ENCODE results near the gene TRIM24. TPM values are rescaled to one million over a fixed set of nuclear protein-coding genes. Genes with fewer than 3 reads are reported as not detected.

TRIM24 gene
- total RNA-seq, 2 donors from 2014 or later: 14.2 to 16.4 TPM

DNA sequence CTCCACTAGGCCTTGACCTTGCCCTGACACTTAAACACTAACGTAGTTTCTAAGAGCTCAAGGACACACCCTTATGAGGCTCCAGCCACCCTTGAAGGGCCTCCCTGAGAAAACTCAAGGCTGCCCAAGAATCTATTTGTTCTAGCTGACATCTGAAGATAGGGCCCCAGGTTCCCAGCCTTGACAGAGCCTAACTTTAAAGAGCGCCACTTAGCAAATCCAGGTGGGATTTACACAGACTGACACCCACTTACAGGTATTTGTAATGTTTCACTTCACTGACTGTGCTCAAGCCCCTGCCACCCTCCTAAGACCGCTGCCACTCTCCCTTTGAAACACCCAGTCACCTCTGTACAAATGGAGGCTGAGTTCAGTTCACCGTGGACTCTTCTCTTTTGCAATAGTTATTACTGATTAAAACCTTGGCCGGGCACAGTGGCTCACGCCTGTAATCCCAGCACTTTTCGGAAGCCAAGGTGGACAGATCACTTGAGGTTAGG is 150.7 kb downstream of the TRIM24 start:
- no peak for DNase-seq (ENCODE audit: low spot score)
- no peaks in the 10 kb centered on the region for H3K9me3 ChIP-seq
- H3K36me3 ChIP-seq: no peaks in the 10 kb centered on the region
- H3K27ac ChIP-seq: no peak overlapping the region
- no peak overlapping the region for H3K4me3 ChIP-seq
- no peaks in the 10 kb centered on the region for H3K4me1 ChIP-seq
- TF ChIP-seq, protein P1, sequence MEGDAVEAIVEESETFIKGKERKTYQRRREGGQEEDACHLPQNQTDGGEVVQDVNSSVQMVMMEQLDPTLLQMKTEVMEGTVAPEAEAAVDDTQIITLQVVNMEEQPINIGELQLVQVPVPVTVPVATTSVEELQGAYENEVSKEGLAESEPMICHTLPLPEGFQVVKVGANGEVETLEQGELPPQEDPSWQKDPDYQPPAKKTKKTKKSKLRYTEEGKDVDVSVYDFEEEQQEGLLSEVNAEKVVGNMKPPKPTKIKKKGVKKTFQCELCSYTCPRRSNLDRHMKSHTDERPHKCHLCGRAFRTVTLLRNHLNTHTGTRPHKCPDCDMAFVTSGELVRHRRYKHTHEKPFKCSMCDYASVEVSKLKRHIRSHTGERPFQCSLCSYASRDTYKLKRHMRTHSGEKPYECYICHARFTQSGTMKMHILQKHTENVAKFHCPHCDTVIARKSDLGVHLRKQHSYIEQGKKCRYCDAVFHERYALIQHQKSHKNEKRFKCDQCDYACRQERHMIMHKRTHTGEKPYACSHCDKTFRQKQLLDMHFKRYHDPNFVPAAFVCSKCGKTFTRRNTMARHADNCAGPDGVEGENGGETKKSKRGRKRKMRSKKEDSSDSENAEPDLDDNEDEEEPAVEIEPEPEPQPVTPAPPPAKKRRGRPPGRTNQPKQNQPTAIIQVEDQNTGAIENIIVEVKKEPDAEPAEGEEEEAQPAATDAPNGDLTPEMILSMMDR (IDR thresholded peaks at IDR 0.05): no peak
- no peaks in the 10 kb centered on the region for H3K27me3 ChIP-seq

DNA sequence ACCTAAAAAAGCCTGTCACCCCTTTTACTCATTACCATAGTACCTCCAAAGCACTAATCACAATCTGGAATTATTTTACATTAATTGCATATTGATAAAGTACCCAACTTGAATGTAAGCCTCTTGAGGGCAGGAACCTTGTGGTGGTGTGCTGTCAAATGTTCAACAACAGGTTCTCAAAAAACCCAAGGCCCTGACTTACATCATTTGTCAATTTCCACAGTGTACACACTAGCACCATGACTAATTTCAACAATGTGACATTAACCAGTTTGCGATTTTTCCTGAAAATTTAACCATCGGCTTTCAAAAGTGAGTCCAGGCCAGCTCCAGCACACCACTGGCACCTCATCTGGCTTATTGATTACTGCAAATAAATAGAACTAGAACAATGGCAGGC is 153.6 kb downstream of the TRIM24 start:
- DNase-seq (ENCODE audit: low spot score): no peak
- TF ChIP-seq, protein P1 (IDR thresholded peaks at IDR 0.05): no peak
- Histone ChIP-seq H3K4me1 (no peaks in the 10 kb centered on the region), H3K27me3 (no peaks in the 10 kb centered on the region), H3K4me3 (no peak overlapping the region), H3K9me3 (no peaks in the 10 kb centered on the region), H3K27ac (no peak overlapping the region), H3K36me3 (no peaks in the 10 kb centered on the region)

DNA sequence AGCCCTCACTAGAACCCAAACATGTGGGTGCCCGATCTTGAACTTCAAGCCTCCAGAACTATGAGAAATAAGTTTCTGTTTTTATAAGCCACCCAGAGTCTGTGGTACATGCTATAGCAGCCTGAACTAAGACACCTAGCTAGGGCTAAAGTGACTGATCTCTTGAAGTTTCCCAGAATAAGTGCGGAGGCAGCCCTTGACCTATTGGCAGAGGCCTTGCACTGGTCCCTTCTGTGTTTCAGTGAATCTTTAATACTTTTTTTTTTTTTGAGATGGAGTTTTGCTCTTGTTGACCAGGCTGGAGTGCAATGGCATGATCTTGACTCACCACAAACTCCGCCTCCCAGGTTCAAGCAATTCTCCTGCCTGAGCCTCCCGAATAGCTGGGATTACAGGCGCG is 156.0 kb downstream of the TRIM24 start:
- no peaks in the 10 kb centered on the region for H3K36me3 ChIP-seq
- H3K4me1 ChIP-seq: no peaks in the 10 kb centered on the region
- DNase-seq (ENCODE audit: low spot score): no peak
- H3K27me3 ChIP-seq: no peaks in the 10 kb centered on the region
- H3K4me3 ChIP-seq: no peak overlapping the region
- H3K27ac ChIP-seq: no peak overlapping the region
- TF ChIP-seq, protein P1 (IDR thresholded peaks at IDR 0.05): no peak
- H3K9me3 ChIP-seq: no peaks in the 10 kb centered on the region

DNA sequence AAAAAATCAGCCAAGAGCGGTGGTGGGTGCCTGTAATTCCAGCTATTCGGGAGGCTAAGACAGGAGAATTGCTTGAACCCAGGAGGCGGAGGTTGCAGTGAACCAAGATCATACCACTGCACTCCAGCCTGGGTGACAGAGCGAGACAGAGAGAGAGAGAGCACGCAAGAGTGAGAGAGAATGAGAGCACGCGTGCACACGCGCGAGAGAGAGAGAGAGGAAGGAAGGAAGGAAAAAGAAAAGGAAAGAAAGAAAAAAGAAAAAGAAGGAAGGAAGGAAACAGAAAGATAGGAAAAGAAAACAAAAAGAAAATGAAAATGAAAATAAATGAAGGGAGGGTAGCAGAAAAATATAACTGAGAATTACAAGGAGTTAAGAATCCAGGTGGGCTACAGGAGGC is 158.4 kb downstream of the TRIM24 start:
- Histone ChIP-seq H3K27ac (no peak overlapping the region), H3K4me1 (no peaks in the 10 kb centered on the region), H3K36me3 (no peaks in the 10 kb centered on the region), H3K9me3 (no peaks in the 10 kb centered on the region), H3K27me3 (no peaks in the 10 kb centered on the region), H3K4me3 (no peak overlapping the region)
- DNase-seq (ENCODE audit: low spot score): no peak
- TF ChIP-seq, protein P1 (IDR thresholded peaks at IDR 0.05): no peak

DNA sequence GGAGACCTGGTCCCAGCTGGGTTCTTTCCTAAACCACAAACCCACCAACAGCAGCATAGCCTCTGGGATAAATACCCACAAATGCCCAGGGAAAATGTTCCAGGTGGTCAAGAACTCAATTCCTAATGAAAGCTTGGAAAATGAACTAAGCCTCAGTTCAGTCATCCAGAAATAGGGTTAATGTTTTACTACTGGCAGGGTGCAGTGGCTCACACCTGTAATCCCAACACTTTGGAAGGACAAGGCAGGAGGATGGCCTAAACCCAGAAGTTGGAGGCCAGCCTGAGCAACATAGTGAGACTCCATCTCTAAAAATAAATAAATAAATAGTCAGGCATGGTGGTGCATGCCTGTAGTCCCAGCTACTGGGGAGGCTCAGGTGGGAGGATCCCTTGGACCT is 158.9 kb downstream of the TRIM24 start:
- no peaks in the 10 kb centered on the region for H3K9me3 ChIP-seq
- no peak overlapping the region for H3K4me3 ChIP-seq
- H3K4me1 ChIP-seq: no peaks in the 10 kb centered on the region
- no peak overlapping the region for H3K27ac ChIP-seq
- no peaks in the 10 kb centered on the region for H3K27me3 ChIP-seq
- TF ChIP-seq, protein P1 (IDR thresholded peaks at IDR 0.05): no peak
- H3K36me3 ChIP-seq: no peaks in the 10 kb centered on the region
- no peak for DNase-seq (ENCODE audit: low spot score)

DNA sequence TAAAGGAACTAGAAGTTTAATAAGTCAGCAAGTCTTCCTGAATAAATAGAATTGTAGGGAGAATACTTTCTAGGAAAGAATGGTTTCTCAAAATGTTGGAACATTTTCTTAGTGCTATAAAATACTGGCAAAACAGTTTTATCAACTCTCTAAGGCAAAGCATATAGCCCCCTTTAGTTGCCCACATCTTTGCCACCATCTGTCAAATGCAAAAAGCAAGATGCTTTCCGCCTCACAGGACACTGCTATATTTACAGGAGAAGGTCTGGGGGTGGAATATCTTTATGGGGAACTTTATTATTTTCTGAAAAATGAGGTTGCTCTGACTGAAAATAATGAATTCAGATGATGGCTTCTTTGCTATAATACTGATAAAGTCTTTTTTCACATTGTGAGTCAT is 162.8 kb downstream of the TRIM24 start:
- no peak overlapping the region for H3K27ac ChIP-seq
- no peak overlapping the region for H3K4me3 ChIP-seq
- no peak for DNase-seq (ENCODE audit: low spot score)
- no peaks in the 10 kb centered on the region for H3K27me3 ChIP-seq
- no peaks in the 10 kb centered on the region for H3K4me1 ChIP-seq
- no peaks in the 10 kb centered on the region for H3K9me3 ChIP-seq
- H3K36me3 ChIP-seq: no peaks in the 10 kb centered on the region
- TF ChIP-seq, protein P1 (IDR thresholded peaks at IDR 0.05): no peak
